HCEC 1CT (cell line): Measurements from ENCODE around the gene R3HDM4.
A peak's percentile ranks its signal among the peaks of the same experiment; 100 is the strongest.
"Not testable (repeated sequence)": the region's sequence is repeated elsewhere in the genome, so short reads cannot be mapped to it uniquely, and the experiment has no call there.

ENCODE experiments used
- DNase-seq: peaks from one replicate; pipeline ENCODE4 v3.0.0-alpha.2; 2017

The R3HDM4 gene

DNA sequence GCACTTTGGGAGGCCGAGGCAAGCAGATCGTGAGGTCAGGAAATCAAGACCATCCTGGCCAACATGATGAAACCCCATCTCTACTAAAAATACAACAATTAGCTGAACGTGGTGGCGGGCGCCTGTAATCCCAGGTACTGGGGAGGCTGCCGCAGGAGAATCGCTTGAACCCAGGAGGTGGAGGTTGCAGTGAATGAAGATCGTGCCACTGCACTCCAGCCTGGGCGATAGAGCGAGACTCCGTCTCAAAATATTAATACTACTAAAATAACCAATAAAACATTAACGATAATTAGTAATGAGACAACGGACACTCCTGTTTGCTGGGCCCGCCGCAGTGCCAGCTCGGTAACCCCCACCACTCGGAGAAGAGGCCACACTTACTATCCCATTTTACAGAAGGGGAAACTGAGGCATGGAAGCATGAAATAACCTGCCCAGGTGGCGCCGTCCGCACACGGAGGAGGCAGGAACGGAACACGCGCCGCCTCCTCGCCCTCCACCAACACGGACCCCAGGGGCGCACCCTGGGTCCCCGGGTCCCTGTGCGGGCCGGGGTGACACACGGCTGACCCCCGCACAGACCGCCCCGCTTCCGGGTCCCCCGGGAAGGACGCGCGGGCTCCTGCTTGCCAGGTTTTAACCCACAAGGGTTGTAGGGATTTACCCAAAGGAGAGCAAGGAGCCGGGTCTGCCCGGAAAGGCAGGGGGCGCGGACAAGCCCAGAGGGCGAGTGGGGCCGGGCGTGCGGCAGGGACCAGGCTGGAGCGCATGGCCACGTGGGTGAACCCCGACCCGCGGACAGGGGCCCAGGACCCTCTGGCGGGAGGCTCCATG is 1.6 kb downstream of the R3HDM4 start:
- DNase-seq, result no peak

DNA sequence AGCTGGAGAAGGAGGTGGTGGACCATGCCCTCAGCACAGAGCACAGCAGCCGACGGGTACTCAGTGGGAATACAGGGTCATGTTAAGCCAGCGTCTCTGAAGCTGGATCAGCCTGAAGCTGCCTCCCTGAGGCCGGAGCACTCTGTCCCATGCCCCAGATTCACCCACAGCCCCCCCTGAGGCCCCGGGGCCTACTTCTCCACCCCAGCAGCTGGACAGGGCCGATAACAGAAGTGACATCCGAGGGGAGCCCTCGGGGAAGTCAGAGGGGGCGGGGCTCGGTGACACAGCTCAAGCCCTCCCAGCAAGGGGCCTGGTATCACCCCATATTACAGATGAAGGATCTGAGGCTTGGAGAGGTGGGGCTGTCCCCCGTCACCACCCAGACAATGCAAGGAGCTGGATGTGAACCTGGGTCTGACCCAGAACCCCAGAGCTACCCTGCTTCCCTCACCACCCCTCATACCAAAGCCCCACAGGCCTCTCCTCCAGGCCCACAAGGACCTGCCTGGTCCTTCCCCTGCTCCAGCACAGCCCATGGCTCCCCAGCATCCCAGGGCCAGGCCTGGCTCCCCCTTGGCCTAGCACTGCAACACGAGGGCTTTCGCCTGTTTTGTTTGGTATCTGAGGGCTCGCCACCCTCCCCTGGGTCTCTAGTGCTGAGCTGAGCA is 5.7 kb downstream of the R3HDM4 start:
- DNase-seq, result no peak

DNA sequence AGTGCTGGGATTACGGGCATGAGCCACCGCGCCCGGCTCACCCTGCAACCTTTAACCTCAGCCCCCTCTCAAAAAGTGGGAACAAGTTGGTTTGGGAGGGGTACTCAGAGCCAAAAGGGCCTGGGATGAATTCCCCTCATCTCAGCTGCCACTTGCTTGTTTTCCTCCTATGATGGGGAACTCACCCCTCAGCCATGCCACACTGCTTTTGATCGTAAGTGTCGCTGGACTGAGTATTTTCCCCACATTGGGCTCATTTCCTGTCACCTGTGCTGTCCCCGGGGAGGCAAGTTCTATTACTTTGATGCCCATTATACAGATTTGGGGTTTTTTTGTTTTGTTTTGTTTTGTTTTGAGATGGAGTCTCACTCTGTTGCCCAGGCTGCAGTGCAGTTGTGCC is 6.5 kb downstream of the R3HDM4 start:
- DNase-seq, result no peak

DNA sequence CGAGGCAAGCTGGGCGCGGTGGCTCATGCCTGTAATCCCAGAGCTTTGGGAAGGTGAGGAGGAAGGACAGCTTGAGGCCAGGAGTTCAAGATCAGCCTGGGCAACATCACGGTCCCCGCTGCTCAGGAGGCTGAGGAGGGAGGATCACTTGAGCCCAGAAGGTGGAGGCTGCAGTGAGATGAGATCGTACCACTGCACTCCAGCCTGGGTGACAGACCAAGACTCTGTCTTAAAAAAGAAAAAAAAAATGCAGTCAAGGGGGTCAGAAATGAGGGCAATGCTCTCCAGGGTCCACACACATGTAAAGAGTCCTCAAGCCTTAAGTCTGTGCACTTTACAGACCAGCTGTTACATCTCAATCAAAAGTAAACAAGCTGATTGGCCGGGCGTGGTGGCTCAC is 8.5 kb downstream of the R3HDM4 start:
- DNase-seq, result no peak

DNA sequence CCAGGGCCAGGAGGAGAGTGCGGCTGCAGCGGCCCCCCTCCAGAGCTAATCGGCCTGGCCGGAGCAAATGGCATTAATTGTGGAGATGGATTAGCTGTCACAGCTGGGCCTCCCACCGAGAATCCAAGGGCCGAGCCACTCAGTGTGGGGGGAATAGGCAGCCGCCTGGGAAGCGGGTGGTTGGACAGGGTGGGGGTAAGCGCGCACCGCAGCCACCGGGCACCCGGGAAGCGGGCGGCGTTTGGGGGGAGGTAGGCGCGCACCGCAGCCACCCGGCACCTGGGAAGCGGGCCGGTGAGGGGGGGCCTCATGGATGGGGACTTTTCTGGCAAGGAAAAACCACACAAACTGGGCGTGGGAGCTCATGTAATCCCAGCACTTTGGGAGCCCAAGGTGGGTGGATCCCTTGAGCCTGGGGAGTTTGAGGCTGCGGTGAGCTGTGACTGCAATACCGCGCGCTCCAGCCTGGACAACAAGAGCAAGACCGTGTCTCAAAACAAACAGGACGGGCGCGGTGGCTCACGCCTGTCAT is 9.7 kb downstream of the R3HDM4 start:
- no peak for DNase-seq

DNA sequence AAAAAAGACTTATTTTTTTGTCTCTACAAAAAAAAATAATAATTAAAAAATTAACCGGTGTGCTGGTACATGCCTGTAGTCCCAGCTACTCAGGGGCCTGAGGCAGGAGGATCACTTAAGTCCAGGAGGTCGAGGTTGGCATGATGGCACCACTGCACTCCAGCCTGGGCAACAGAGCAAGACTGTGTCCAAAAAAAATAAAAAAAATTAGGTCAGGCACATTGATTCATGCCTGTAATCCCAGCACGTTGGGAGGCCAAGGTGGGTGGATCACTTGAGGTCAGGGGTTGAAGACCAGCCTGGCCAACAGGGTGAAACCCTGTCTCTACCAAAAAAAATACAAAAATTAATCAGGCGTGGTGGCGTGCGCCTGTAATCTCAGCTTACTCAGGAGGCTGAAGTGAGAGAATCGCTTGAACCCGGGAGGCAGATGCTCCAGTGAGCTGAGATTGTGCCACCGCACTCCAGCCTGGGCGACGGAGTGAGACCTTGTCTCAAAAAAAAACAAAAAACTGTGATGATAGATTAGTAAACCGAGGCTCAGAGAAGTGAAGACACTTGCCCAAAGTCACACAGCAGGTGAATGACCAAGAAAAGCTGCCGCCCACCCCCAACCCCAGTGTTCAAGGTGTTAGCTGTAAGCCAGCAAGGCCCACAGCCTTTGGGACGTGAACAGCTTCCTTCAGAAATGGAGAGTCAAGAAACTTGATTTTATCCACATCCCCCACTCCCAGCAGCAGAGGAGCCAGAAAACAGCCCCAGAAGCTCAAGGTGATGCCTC is 10.4 kb downstream of the R3HDM4 start:
- no peak for DNase-seq

DNA sequence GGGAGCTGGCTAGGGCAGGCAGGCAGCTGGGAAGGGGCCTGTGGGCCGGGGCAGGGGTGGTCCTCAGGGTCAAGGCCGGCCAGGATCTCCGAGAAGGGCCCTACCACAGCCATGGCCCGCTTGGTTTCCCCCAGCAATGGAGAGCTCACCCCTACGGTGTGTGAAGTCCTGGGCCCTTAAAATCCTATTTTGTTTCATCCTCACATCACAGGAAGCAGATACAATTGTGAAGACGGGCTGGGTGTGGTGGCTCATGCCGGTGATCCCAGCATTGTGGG is 11.0 kb downstream of the R3HDM4 start:
- no peak for DNase-seq

DNA sequence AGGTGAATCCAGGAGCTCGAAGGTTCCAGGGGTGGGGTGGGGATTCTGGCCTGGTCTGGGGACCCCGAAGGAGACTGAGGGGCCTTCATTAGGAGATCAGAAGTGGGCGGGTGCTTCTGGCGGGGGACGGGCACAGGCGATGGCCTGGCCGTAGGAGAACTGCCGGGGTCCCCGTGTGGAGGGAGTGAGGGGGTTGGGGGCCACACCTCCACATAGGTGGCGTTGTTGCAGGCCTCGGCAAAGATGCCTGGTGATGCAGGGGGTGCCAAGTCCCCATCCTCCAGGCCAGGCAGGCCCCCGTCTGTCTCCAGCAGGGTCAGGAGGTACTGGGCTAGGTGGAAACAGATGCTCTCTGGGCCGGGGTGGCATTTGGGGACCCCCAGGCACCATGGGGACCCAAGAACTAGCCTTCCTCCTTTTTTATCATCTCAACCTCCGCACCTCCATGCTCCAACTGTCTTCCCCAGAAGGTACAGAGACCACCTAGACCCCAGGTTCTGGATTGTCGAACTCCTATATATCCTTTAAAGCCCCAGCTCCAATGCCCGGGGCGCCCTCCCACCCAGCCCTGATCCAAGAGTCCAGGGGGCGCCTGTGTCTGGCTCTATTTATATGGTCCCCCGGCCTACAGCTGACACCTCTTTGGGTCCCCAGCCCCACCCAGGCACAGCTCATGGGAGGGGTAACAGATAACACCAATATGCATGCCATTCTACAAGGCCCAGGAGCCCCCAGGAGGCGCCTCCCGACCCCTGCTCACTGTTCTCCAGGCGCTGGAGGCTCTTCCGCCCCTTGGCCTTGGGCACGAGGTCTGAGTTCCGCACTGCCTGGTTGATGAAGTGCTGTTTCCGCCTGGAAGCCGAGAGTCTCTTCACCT is 11.6 kb downstream of the R3HDM4 start:
- no peak for DNase-seq

DNA sequence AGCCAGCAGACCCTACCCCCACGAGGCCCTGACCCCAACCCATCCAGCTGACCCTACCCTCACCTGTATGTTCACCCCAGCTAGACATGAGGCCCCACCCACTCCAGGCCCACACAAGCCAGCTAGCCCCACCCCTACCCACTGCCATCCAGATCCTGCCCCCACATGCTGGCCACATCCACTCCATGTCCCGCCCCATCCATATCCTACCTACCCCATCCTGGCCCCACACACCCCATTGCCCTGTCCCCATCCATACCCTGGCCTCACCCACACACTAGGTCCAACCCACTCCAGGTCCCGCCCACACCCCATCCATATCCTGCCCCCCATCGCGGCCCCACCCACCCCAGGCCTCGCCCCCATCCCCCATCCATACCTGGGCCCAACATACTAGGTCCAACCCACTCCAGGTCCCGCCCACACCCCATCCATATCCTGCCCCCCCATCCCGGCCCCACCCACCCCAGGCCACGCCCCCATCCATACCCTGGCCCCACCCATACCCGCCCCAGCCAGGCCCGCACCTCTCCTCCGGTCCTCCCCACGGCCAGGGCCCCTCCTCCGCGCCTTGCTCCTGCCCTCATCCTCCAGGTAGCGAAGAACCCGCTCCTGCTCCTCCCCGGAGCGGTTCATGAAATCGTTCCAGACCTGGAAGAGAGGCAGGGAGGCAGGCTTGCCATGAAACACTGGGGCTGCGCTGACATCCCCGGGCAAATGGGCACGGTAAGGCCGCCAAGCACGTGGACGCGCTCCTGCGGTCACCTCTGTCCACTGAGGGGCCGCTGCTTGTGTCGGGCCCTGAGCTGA is 12.5 kb downstream of the R3HDM4 start:
- DNase-seq, result no peak

DNA sequence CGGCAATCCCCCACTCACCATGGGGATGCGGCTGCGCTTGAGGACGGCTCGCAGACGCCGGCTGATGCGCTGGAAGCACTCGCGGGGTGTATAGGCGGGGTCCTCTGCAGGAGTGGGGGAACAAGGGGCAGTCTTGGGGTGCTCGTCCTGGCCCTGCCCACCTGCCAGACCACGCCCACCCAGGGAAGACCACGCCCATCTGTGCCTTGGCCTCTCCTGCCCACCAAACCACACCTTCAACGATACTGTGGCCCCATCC is 13.0 kb downstream of the R3HDM4 start:
- DNase-seq, result no peak

DNA sequence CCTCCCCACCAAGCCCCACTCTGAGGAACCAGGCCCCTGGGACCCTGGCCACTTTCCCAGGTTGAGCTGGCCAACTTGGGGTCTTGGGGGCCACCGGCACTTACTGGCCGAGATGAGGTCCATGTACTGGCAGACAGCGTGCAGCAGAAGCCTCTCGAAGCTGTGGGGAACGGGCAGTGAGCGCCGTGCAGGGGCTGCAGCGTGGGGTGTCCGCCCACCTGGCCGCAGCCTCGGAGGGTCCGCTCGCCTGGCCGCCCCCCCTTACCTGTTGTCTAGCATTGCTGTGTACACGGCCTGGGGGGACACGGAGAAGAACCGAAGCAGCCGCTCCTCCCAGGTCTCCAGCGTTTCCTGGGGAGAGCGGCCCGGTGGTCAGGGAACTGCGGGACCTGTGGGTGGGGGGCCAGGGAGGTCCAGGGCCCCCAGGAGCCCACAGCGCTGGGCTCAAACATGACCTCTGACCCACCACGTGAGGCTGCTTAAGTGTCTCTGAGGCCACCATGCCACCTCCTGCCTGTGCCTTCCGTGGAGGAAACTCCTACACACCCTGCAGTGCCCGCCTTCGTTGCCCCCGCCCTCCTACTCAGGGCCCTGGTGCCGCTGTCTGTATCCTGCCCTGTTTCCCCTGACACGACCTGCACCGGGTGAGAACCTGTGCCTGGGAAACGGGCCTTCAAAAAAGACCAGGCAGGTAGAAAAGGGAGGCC is 13.5 kb downstream of the R3HDM4 start:
- no peak for DNase-seq

DNA sequence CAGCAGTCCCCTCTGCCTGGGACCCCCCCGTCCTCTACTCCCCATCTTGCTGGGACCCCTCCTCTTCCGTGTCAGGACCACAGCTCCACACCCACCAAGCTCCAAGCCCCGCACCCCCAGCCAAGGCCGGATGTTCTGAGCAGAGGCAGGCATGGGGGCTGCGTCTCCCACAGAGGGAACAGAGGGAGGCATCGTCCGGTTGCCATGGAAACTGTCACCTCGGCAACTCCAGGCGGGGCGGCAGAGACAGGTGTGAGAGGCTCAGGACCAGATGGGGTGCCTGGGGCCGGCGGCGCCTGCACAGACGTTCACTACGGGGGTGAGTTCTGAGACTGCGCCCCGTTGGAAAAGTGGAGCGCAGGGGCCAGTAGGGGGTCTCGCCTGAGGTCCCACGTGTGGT is 14.4 kb downstream of the R3HDM4 start:
- no peak for DNase-seq

DNA sequence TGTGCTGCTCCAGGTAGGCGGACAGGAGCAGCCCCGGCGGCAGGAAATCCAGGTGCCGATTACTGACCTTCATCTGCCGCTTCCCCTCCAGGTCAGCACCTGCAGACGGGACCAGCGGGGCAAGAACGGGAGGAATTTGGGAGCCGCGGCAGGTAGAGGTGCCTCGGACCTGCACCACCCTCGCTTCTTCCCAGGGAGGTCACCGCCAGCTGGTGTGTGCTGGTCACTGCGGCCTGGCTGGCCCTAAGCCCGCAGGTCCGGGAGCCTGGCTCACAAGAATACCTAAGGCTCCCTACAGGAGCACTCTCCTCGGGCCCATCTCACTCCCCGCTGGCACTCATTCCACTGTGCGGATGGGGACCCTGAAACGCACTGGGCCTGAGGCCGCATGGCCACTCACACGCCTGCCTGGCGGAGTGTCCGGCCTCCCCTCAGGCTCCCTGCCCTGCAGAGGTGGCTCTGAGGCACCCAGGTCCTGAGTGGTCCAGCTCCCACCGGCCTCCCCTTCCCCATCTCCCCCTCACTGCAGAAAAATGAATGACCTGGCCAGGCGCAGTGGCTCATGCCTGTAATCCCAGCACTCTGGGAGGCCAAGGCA is 15.5 kb downstream of the R3HDM4 start:
- DNase-seq, result no peak

DNA sequence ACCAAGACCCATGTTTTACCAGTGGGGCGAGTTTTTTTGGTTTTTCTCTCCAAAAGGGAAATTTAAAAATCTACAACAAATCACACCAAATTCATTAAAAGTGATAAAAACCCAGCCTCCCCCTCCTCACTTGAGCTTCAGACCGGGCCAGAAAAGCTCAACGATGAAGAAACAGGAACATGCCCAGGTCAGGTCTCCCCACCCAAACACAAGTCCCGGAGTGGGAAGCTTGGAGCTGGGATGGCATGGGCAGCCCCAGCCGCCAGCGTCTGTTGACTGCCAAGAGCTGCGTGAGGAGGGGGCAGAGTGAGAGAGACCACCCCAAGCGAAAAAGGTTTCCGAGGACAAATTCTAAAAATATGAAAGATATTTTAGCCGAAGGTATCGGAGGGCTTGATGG is 16.0 kb downstream of the R3HDM4 start:
- no peak for DNase-seq

DNA sequence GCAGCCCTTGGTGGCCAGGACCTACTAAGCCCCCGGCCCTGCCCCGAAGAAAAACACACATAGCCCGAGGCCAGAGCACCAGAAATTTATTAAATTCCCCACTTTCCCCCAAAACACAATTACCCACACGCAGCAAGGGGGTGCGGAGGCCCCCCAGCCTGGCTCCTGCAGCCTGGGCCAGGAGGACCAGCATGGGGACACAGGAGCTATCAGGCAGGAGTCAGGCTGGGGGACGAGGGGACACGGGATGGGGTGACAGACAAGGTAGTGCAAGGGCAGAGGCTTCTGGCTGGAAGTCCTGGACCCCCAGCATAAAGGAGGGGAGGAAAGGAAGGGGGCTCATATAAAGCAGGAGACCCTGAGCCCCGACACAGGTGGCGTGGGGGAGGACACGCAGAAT is 16.6 kb downstream of the R3HDM4 start:
- no peak for DNase-seq

DNA sequence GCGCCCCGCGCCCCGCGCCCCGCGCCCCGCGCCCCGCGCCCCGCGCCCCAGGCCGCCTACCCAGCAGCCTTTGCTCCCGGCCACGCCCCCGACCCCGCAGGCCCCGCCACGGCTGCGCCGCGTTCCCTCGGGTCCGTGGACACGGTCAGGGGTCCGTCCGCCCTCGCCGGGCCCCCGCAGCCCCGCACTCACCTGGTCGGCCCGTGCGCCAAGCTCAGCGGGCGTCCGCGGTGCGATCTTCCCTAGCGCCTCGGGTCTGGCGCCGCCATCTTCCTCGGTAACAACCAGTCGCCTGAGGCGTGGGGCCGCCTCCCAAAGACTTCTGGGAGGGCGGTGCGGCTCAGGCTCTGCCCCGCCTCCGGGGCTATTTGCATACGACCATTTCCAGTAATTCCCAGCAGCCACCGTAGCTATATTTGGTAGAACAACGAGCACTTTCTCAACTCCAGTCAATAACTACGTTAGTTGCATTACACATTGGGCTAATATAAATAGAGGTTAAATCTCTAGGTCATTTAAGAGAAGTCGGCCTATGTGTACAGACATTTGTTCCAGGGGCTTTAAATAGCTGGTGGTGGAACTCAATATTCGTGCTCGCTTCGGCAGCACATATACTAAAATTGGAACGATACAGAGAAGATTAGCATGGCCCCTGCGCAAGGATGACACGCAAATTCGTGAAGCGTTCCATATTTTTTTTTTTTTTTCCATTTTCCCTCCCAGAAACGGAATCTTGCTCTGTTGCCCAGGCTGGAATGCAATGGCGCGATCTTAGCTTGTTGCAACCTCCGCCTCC is 19.9 kb downstream of the R3HDM4 start, which contains the start of the genes MED16 and RNU6-9:
Gene MED16 (minus strand): TSS at position 294 of the 796 bp plus-strand sequence. CDS start 2,056 bp downstream, outside the sequence.
Gene RNU6-9 (plus strand): TSS at position 591 of the 796 bp plus-strand sequence.
- DNase-seq, result peak; percentile 90

DNA sequence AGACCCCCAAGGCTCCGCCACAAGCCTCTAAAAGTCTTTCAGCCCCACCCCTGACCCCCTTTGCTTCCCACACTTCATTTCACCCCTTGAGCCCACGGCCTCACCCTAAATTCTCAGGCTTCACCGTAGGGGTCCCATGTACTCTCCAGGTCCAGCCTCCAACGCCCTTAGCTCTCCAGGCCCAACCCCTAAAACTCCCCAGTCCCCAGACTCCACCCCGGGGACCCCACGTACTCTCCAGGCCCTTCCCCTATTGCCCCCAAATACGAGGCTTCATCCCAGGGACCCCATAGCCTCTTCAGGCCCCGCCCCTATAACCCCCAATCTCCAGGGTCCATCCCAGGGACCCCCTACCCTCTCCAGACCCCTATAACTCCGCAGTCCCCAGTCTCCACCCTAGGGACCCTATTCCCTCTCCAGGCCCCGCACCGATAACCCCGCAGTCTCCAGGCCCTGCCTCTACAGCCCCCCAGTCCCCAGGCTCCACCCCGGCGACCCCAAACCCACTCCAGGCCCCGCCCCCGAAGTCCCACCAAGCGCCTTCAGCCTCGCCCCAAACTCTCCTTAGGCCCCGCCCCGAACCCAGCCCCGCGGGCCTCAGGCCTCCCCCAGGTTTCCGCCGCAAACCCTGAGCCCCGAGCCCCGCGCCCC is 20.7 kb downstream of the R3HDM4 start:
- DNase-seq, result no peak

DNA sequence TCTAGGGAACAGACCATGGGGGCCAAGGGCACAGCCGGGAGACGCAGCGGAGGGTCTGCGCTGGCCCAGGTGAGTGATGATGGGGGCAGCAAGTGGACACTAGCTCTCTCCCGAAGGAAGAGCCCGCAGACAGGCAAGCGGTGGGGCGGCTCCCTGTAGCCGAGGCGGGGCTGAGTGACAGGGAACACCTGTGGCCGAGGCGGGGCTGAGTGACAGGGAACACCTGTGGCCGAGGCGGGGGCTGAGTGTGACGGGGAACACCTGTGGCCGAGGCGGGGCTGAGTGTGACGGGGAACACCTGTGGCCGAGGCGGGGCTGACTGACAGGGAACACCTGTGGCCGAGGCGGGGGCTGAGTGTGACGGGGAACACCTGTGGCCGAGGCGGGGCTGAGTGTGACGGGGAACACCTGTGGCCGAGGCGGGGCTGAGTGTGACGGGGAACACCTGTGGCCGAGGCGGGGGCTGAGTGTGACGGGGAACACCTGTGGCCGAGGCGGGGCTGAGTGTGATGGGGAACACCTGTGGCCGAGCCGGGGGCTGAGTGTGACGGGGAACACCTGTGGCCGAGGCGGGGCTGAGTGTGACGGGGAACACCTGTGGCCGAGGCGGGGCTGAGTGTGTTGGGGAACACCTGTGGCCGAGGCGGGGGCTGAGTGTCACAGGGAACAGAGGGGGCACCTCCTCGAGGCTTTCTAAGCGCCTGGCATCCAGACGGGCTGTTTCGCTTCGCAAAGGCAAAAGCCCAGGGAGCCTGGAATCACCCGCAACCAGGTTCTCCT is 21.4 kb downstream of the R3HDM4 start:
- not testable (repeated sequence) for DNase-seq

DNA sequence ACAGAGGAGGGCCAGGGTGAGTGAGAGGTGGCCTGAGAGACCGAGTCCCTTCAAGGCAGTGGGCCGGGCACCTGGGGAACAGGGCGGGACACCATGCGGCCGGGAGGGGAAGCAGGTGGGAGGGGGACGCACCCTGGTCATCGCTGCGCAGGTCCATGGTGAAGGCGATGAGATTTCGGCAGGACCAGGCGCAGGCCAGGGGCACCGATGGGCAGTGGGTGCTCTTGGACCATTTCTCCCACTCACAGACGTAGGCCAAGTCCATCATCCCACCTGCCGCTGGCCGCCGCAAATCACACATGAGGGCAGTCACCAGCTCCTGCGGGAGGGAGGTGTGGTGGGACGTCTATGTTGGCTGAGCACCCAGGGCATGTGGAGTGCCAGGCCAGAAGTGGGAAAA is 22.2 kb downstream of the R3HDM4 start:
- DNase-seq, result no peak
